T-cell (primary cell): ENCODE measurements around the gene SCYL1. TPM values are rescaled to one million over a fixed set of nuclear protein-coding genes. Genes with fewer than 3 reads are reported as not detected.
A peak's percentile ranks its signal among the peaks of the same experiment; 100 is the strongest.

Experiments
- ATAC-seq, 4 experiments: fragments of 200-7000 bp in 3 of 4; fragments of 150-1000 bp in 1 of 4; cut with Tn5 transposase; replicated peaks in 1 of 4; 1 replicate in 3 of 4; 2 replicates in 1 of 4; pipeline ENCODE4 v1.10.0; 2021; ENCODE audit warnings: moderate library complexity in 3 of 4, mild to moderate bottlenecking in 2 of 4, moderate number of reproducible peaks in 1 of 4
- CTCF ChIA-PET, 2 donors: fragments of 300-600 bp; sonication (Branson Sonifier 250); formaldehyde crosslinking; loops; one replicate each; lab custom pipeline; 2022; ENCODE audit warnings: antibody characterized with exemption in 2 of 2; lab: Charles Lee
- POLR2A ChIA-PET, 2 donors: fragments of 300-600 bp; sonication (Branson Sonifier 250); formaldehyde crosslinking; loops; one replicate each; lab custom pipeline; 2022; ENCODE audit warnings: antibody characterized with exemption in 2 of 2; lab: Charles Lee
- DNase-seq, 35 experiments: peaks; one replicate each; pipeline versions ENCODE4 v3.0.0 to v3.0.0-alpha.2; 2013 to 2023
- H3K27ac ChIP-seq: one replicate; pipeline ENCODE4 v1.5.1; 2013; ENCODE audit warnings: low read length
- H3K27me3 ChIP-seq, 2 experiments: replicated peaks in 1 of 2; 1 replicate in 1 of 2; 2 replicates in 1 of 2; pipeline versions ENCODE4 v1.6.1 to v1.7.0; 2013; ENCODE audit warnings: low read length in 1 of 2, mixed read lengths in 1 of 2; ENCODE audit not compliant: control insufficient read depth in 2 of 2, insufficient read depth in 2 of 2; ENCODE audit errors: extremely low read depth in 1 of 2
- H3K36me3 ChIP-seq, 2 donors: 1 replicate in 1 of 2; 2 replicates in 1 of 2; pipeline versions ENCODE4 v1.6.1 to v1.7.0; 2013; ENCODE audit warnings: low read length in 1 of 2; ENCODE audit not compliant: control insufficient read depth in 2 of 2, insufficient read depth in 1 of 2; ENCODE audit errors: extremely low read depth in 1 of 2
- H3K4me1 ChIP-seq, 2 experiments: 1 replicate in 1 of 2; 2 replicates in 1 of 2; pipeline versions ENCODE4 v1.6.1 to v1.7.0; 2013; ENCODE audit warnings: low read length in 2 of 2, mixed read lengths in 1 of 2; ENCODE audit not compliant: insufficient read depth in 2 of 2, control insufficient read depth in 1 of 2; ENCODE audit errors: extremely low read depth in 1 of 2
- H3K4me3 ChIP-seq, 2 donors: 1 replicate in 1 of 2; 2 replicates in 1 of 2; pipeline versions ENCODE4 v1.5.1 to v1.7.0; 2013; ENCODE audit warnings: mild to moderate bottlenecking in 2 of 2, low read length in 1 of 2, moderate library complexity in 1 of 2; ENCODE audit not compliant: control insufficient read depth in 1 of 2; ENCODE audit errors: extremely low read depth in 1 of 2
- H3K9me3 ChIP-seq: 2 replicates; pipeline ENCODE4 v1.7.0; 2013
- H3K27ac Mint-ChIP-seq, 2 donors: one replicate each; pipeline ENCODE4 v1.8.0; 2020 to 2021; ENCODE audit warnings: mild to moderate bottlenecking in 2 of 2, mixed read lengths in 2 of 2
- H3K27me3 Mint-ChIP-seq, 2 donors: one replicate each; pipeline ENCODE4 v1.8.0; 2021 to 2022; ENCODE audit warnings: mixed read lengths in 2 of 2
- H3K36me3 Mint-ChIP-seq: one replicate; pipeline ENCODE4 v1.8.0; 2021; ENCODE audit warnings: mixed read lengths
- H3K4me1 Mint-ChIP-seq, 3 donors: one replicate each; pipeline ENCODE4 v1.8.0; 2020 to 2022; ENCODE audit warnings: mixed read lengths in 3 of 3, mild to moderate bottlenecking in 1 of 3
- H3K4me3 Mint-ChIP-seq, 3 donors: one replicate each; pipeline ENCODE4 v1.8.0; 2020 to 2022; ENCODE audit warnings: mild to moderate bottlenecking in 3 of 3, mixed read lengths in 3 of 3, moderate library complexity in 3 of 3
- H3K9me3 Mint-ChIP-seq, 3 donors: one replicate each; pipeline ENCODE4 v1.8.0; 2020 to 2022; ENCODE audit warnings: mixed read lengths in 3 of 3
- WGBS: methylation state at CpG from one replicate; pipeline ENCODE4 v1.1.5; 2013; ENCODE audit warnings: missing lambda C conversion rate; ENCODE audit not compliant: insufficient coverage; 5-methylcytosine and 5-hydroxymethylcytosine counted together
- total RNA-seq, 35 experiments: library from RNA in 6 of 35; stranded (reverse) in 6 of 35; fragments of 120-200 nt in 1 of 35; gene quantifications; one replicate each; pipeline versions ENCODE4 v1.2.1 to v1.2.4 and lab custom pipeline; 2013 to 2026

Gene SCYL1
- total RNA-seq, 5 donors from 2014 or later (not counting 1 experiment from before 2014, with no cell fraction given), result 66.4 to 96.8 (median 76.8) TPM

DNA sequence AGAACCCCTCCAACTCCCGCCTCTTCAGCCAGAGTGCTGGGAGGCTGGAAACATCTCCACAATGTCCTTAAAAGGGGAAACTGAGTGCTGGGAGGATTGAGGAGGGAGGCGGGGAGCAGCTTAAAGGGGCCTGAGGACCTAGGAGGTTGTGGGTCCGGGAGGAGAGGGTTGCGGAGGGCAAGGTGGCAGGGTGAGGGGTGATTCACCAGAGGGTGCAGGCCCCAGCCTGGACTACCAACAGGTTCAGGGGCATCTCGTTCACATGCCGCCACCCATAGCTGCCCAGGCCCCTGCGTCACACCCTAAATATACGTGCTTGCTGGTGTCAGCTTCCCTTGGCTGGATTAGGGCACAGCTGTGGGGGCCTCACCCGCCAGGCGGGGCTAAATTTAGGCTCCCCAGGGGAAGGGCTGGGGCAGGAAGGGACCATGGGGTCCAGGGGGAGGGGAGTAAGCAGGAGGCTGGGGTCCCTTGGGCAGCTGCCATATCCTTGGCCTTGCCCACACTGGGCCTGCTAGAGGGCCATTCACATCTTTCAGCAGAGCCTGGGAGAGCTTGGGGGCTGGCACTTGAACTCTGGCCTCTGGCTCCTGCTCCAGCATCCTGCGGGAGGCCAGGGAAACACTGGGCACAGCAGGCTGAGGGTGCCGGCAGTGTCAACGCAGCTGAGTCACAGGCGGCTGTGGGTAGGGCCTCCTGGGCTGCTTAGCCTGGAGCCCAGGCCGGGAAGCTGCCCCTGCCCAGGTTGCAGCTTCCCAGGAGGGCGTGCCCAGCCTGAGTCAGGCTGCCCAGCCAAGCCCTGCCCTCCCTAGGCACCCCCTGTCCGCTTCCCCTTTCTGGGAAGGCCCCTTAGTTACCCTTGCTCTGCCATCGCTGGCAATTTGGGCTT, 52.2 kb downstream of the SCYL1 start:
- no peak for ATAC-seq
- Histone ChIP-seq H3K27me3 (no peaks in the 10 kb centered on the region), H3K4me3 (peak overlapping the region; percentile 73 to 78), H3K9me3 (no peaks in the 10 kb centered on the region), H3K27ac (peak overlapping the region; percentile 43), H3K4me1 (peaks cover 17 to 61% of the 10 kb centered on the region in 2 experiments), H3K36me3 (peaks cover 10 to 34% of the 10 kb centered on the region in 2 donors)
- peaks cover 41 to 50% (median 45%) of the 10 kb centered on the region in 3 donors for H3K4me1 Mint-ChIP-seq
- H3K27me3 Mint-ChIP-seq, result no peaks in the 10 kb centered on the region
- 27% methylated on average over 16 of the region's 18 CpGs for WGBS
- peak in 6 of 35 experiments; percentile 22 to 52 (median 35) for DNase-seq
- H3K4me3 Mint-ChIP-seq, result peak overlapping the region; percentile 80 to 98 (median 84)
- CTCF ChIA-PET, result interaction anchor here (0.5 to 1.8 kb wide), 6 partner anchors 11 to 70 kb away, joined by 3 to 6 read pairs (median 4); no protein-coding TSS in a partner anchor
- H3K36me3 Mint-ChIP-seq, result peaks cover 12% of the 10 kb centered on the region
- POLR2A ChIA-PET, result interaction anchor here in 1 of 2 donors (0.6 kb wide), 1 partner anchor 10 kb away, joined by 7 read pairs; no protein-coding TSS in a partner anchor
- H3K9me3 Mint-ChIP-seq, result no peaks in the 10 kb centered on the region
- peak overlapping the region; percentile 86 to 88 for H3K27ac Mint-ChIP-seq

GRCh38 chr11:65577756-65578109, 52.9 kb downstream of the SCYL1 start:
- Histone ChIP-seq H3K4me3 (peak overlapping the region; percentile 73 to 78), H3K36me3 (peaks cover 10 to 40% of the 10 kb centered on the region in 2 donors), H3K27ac (peak overlapping the region; percentile 43), H3K27me3 (no peaks in the 10 kb centered on the region), H3K4me1 (peaks cover 17 to 58% of the 10 kb centered on the region in 2 experiments), H3K9me3 (no peaks in the 10 kb centered on the region)
- 67% methylated on average over 8 of the region's 8 CpGs for WGBS
- H3K4me1 Mint-ChIP-seq, result peaks cover 39 to 48% (median 46%) of the 10 kb centered on the region in 3 donors
- no peaks in the 10 kb centered on the region for H3K9me3 Mint-ChIP-seq
- ATAC-seq, result no peak
- peak overlapping the region; percentile 76 to 88 for H3K27ac Mint-ChIP-seq
- no peak for DNase-seq
- peak overlapping the region; percentile 26 to 98 (median 60) for H3K4me3 Mint-ChIP-seq
- POLR2A ChIA-PET, result no interaction called here
- H3K36me3 Mint-ChIP-seq, result peaks cover 12% of the 10 kb centered on the region
- CTCF ChIA-PET, result interaction anchor here in 1 of 2 donors (0.5 to 1.8 kb wide), 3 partner anchors 10 to 58 kb away, joined by 4 to 6 read pairs (median 4); no protein-coding TSS in a partner anchor
- H3K27me3 Mint-ChIP-seq, result no peaks in the 10 kb centered on the region

DNA sequence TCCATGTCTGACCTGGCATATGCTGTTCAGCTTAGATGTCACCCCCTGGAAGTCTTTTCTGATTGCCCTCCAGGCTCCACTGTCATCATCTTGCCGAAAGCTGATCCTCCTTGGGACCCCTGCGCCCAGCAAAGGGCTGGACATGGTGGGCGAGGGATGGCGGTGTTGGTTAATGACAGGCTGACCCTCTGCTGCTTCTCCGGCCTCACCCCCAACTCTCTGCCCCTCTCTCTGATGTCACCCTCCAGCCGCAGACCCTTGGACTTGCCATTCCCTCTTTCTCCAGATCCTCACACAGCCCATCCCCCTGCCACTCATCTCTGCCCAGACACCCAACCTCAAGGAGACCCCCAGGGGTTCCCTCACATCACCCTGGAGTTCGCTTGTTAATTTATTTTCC, 53.3 kb downstream of the SCYL1 start:
- Histone ChIP-seq H3K27ac (no peak overlapping the region), H3K27me3 (no peaks in the 10 kb centered on the region), H3K9me3 (no peaks in the 10 kb centered on the region), H3K4me3 (peak overlapping the region in 1 of 2 donors; percentile 78), H3K4me1 (peaks cover 17 to 55% of the 10 kb centered on the region in 2 experiments), H3K36me3 (peaks cover 10 to 42% of the 10 kb centered on the region in 2 donors)
- 95% methylated on average over 7 of the region's 7 CpGs for WGBS
- H3K4me1 Mint-ChIP-seq, result peaks cover 37 to 47% (median 46%) of the 10 kb centered on the region in 3 donors
- no peaks in the 10 kb centered on the region for H3K27me3 Mint-ChIP-seq
- DNase-seq (no peak), ATAC-seq (no peak)
- H3K27ac Mint-ChIP-seq, result peak overlapping the region; percentile 76 to 88
- H3K4me3 Mint-ChIP-seq, result peak overlapping the region; percentile 41 to 98 (median 61)
- ChIA-PET CTCF (interaction anchor here in 1 of 2 donors (0.5 to 1.8 kb wide), 3 partner anchors 10 to 58 kb away, joined by 4 to 6 read pairs (median 4); no protein-coding TSS in a partner anchor), POLR2A (no interaction called here)
- H3K36me3 Mint-ChIP-seq, result peaks cover 15% of the 10 kb centered on the region
- H3K9me3 Mint-ChIP-seq, result no peaks in the 10 kb centered on the region

- H3K4me3 ChIP-seq, result no peak overlapping the region
- H3K36me3 ChIP-seq, result peaks cover 13 to 45% of the 10 kb centered on the region in 2 donors
- H3K27ac ChIP-seq, result no peak overlapping the region
- Mint-ChIP-seq H3K4me3 (peak overlapping the region; percentile 41 to 98 (median 61)), H3K27me3 (no peaks in the 10 kb centered on the region), H3K9me3 (no peaks in the 10 kb centered on the region), H3K4me1 (peaks cover 37 to 46% (median 44%) of the 10 kb centered on the region in 3 donors), H3K36me3 (peaks cover 18% of the 10 kb centered on the region), H3K27ac (peak overlapping the region; percentile 76 to 88)
- ChIA-PET POLR2A (no interaction called here), CTCF (no interaction called here)
- 80% methylated on average over 2 of the region's 3 CpGs for WGBS
- no peak for ATAC-seq
- peaks cover 14 to 50% of the 10 kb centered on the region in 2 experiments for H3K4me1 ChIP-seq
- DNase-seq, result no peak
- H3K9me3 ChIP-seq, result no peaks in the 10 kb centered on the region
- no peaks in the 10 kb centered on the region for H3K27me3 ChIP-seq
Observed at GRCh38 chr11:65578667-65579066, 53.8 kb downstream of the SCYL1 start.

GRCh38 chr11:65579291-65579690, 54.4 kb downstream of the SCYL1 start:
- Mint-ChIP-seq H3K27ac (peak overlapping the region; percentile 43 to 61), H3K27me3 (no peaks in the 10 kb centered on the region), H3K4me1 (peaks cover 34 to 42% (median 41%) of the 10 kb centered on the region in 3 donors), H3K36me3 (peaks cover 21% of the 10 kb centered on the region), H3K4me3 (no peak overlapping the region), H3K9me3 (no peaks in the 10 kb centered on the region)
- POLR2A ChIA-PET, result interaction anchor here in 1 of 2 donors (0.5 kb wide), 1 partner anchor 222 kb away, joined by 3 read pairs; no protein-coding TSS in a partner anchor
- no CpG with 5 or more reads among the region's 4 CpGs for WGBS
- Histone ChIP-seq H3K9me3 (no peaks in the 10 kb centered on the region), H3K27ac (no peak overlapping the region), H3K4me3 (no peak overlapping the region), H3K36me3 (peaks cover 14 to 50% of the 10 kb centered on the region in 2 donors), H3K27me3 (no peaks in the 10 kb centered on the region), H3K4me1 (peaks cover 14 to 46% of the 10 kb centered on the region in 2 experiments)
- CTCF ChIA-PET, result no interaction called here
- DNase-seq, result no peak
- no peak for ATAC-seq

GRCh38 chr11:65580031-65580692, 55.3 kb downstream of the SCYL1 start:
- 97% methylated on average over 9 of the region's 19 CpGs for WGBS
- Mint-ChIP-seq H3K27me3 (no peaks in the 10 kb centered on the region), H3K27ac (no peak overlapping the region), H3K9me3 (no peaks in the 10 kb centered on the region), H3K36me3 (peaks cover 24% of the 10 kb centered on the region), H3K4me3 (no peak overlapping the region), H3K4me1 (peaks cover 28 to 36% (median 35%) of the 10 kb centered on the region in 3 donors)
- Histone ChIP-seq H3K27me3 (no peaks in the 10 kb centered on the region), H3K4me1 (peaks cover 13 to 39% of the 10 kb centered on the region in 2 experiments), H3K9me3 (no peaks in the 10 kb centered on the region), H3K4me3 (no peak overlapping the region), H3K27ac (no peak overlapping the region), H3K36me3 (peaks cover 16 to 55% of the 10 kb centered on the region in 2 donors)
- ATAC-seq (no peak), DNase-seq (no peak)
- POLR2A ChIA-PET, result interaction anchor here in 1 of 2 donors (0.5 kb wide), 1 partner anchor 221 kb away, joined by 3 read pairs; no protein-coding TSS in a partner anchor
- CTCF ChIA-PET, result interaction anchor here (0.6 to 0.7 kb wide), 2 partner anchors 13 to 14 kb away, joined by 5 to 9 read pairs; no protein-coding TSS in a partner anchor
